MM.1S (cell line): ENCODE results near the gene PHACTR1.

Experiments used
- CTCF ChIP-seq: fragments of 300-600 bp; sonication (generic); IDR thresholded peaks from 2 replicates; pipeline ENCODE4 v1.5.1; 2016; ENCODE audit warnings: antibody characterized with exemption, low read length, mixed read lengths
- EZH2phosphoT487 ChIP-seq: fragments of 300-600 bp; sonication (generic); IDR thresholded peaks from 2 replicates; pipeline ENCODE4 v1.6.1; 2018; ENCODE audit warnings: antibody characterized with exemption, low read length

- TF ChIP-seq EZH2phosphoT487 (no peak), CTCF (no peak)
These were observed 211.2 kb downstream of the PHACTR1 start for GRCh38 chr6:12927746-12928145.
